ENCODE data around the gene AQP12B. TPM values are rescaled to one million over a fixed set of nuclear protein-coding genes. Genes with fewer than 3 reads are reported as not detected.
A peak's percentile ranks its signal among the peaks of the same experiment; 100 is the strongest.
"Not testable (repeated sequence)": the region's sequence is repeated elsewhere in the genome, so short reads cannot be mapped to it uniquely, and the experiment has no call there.

AQP12B gene
- total and polyA plus RNA-seq, 9 donors: 0.24 to 1.7 (median 1.0) TPM; not detected in 1

- DNase-seq: no peak
- H3K9me3 ChIP-seq (replicated peaks; ENCODE audit: control insufficient read depth, low read depth, low read length): peaks cover 3% of the 10 kb centered on the region
- H3K27me3 ChIP-seq (ENCODE audit: control insufficient read depth, insufficient read depth, low read length): peaks cover 13% of the 10 kb centered on the region
- H3K4me1 ChIP-seq (ENCODE audit: control insufficient read depth, insufficient read depth, low read length): no peaks in the 10 kb centered on the region
- WGBS (ENCODE audit: insufficient coverage): no CpG with 5 or more reads among the region's 1 CpG
- no peaks in the 10 kb centered on the region for H3K36me3 ChIP-seq (ENCODE audit: control insufficient read depth, insufficient read depth, low read length)
- H3K27ac ChIP-seq (ENCODE audit: low read length): no peak overlapping the region
- H3K4me3 ChIP-seq (ENCODE audit: low read length): no peak overlapping the region
Measured at GRCh38 chr2:240664622-240665021, 18.1 kb downstream of the AQP12B start.

- DNase-seq: no peak
- no peaks in the 10 kb centered on the region for H3K4me1 ChIP-seq (ENCODE audit: control insufficient read depth, insufficient read depth, low read length)
Measured at GRCh38 chr2:240663546-240664190, 19.0 kb downstream of the AQP12B start.

GRCh38 chr2:240662681-240663080, 20.0 kb downstream of the AQP12B start:
- H3K9me3 ChIP-seq (replicated peaks; ENCODE audit: control insufficient read depth, low read depth, low read length): peaks cover 3% of the 10 kb centered on the region
- H3K27me3 ChIP-seq (ENCODE audit: control insufficient read depth, insufficient read depth, low read length): peaks cover 9% of the 10 kb centered on the region
- no peak for DNase-seq
- WGBS (ENCODE audit: insufficient coverage): 25% methylated on average over 1 of the region's 3 CpGs
- no peaks in the 10 kb centered on the region for H3K4me1 ChIP-seq (ENCODE audit: control insufficient read depth, insufficient read depth, low read length)
- H3K4me3 ChIP-seq (ENCODE audit: low read length): no peak overlapping the region
- no peaks in the 10 kb centered on the region for H3K36me3 ChIP-seq (ENCODE audit: control insufficient read depth, insufficient read depth, low read length)
- H3K27ac ChIP-seq (ENCODE audit: low read length): no peak overlapping the region

More at GRCh38 chr2:240663546-240664190, 19.0 kb downstream of the AQP12B start:
- H3K36me3 ChIP-seq (ENCODE audit: control insufficient read depth, insufficient read depth, low read length): no peaks in the 10 kb centered on the region
- no peak overlapping the region for H3K27ac ChIP-seq (ENCODE audit: low read length)
- WGBS (ENCODE audit: insufficient coverage): 66% methylated on average over 3 of the region's 6 CpGs
- H3K27me3 ChIP-seq (ENCODE audit: control insufficient read depth, insufficient read depth, low read length): peaks cover 9% of the 10 kb centered on the region
- H3K9me3 ChIP-seq (replicated peaks; ENCODE audit: control insufficient read depth, low read depth, low read length): peaks cover 3% of the 10 kb centered on the region
- no peak overlapping the region for H3K4me3 ChIP-seq (ENCODE audit: low read length)

- H3K36me3 ChIP-seq (ENCODE audit: control insufficient read depth, insufficient read depth, low read length); H3K4me1 ChIP-seq (ENCODE audit: control insufficient read depth, insufficient read depth, low read length); H3K27ac ChIP-seq (ENCODE audit: low read length); H3K4me3 ChIP-seq (ENCODE audit: low read length); H3K9me3 ChIP-seq (replicated peaks; ENCODE audit: control insufficient read depth, low read depth, low read length); DNase-seq: not testable (repeated sequence)
- no CpG with 5 or more reads among the region's 7 CpGs for WGBS (ENCODE audit: insufficient coverage)
- H3K27me3 ChIP-seq (ENCODE audit: control insufficient read depth, insufficient read depth, low read length): peaks cover 21% of the 10 kb centered on the region
Measured at GRCh38 chr2:240659883-240660282, 22.8 kb downstream of the AQP12B start.

GRCh38 chr2:240655931-240656886, 26.5 kb downstream of the AQP12B start:
- WGBS (ENCODE audit: insufficient coverage): 52% methylated on average over 2 of the region's 10 CpGs
- DNase-seq: peak; percentile 25
- H3K36me3 ChIP-seq (ENCODE audit: control insufficient read depth, insufficient read depth, low read length): no peaks in the 10 kb centered on the region
- no peak overlapping the region for H3K4me3 ChIP-seq (ENCODE audit: low read length)
- H3K27ac ChIP-seq (ENCODE audit: low read length): no peak overlapping the region
- peaks cover 2% of the 10 kb centered on the region for H3K9me3 ChIP-seq (replicated peaks; ENCODE audit: control insufficient read depth, low read depth, low read length)
- peaks cover 23% of the 10 kb centered on the region for H3K27me3 ChIP-seq (ENCODE audit: control insufficient read depth, insufficient read depth, low read length)
- H3K4me1 ChIP-seq (ENCODE audit: control insufficient read depth, insufficient read depth, low read length): no peaks in the 10 kb centered on the region

GRCh38 chr2:240651185-240651584, 31.5 kb downstream of the AQP12B start:
- Histone ChIP-seq H3K4me3 (ENCODE audit: low read length) (no peak overlapping the region), H3K27ac (ENCODE audit: low read length) (no peak overlapping the region), H3K9me3 (replicated peaks; ENCODE audit: control insufficient read depth, low read depth, low read length) (peaks cover 2% of the 10 kb centered on the region), H3K4me1 (ENCODE audit: control insufficient read depth, insufficient read depth, low read length) (peaks cover 4% of the 10 kb centered on the region), H3K36me3 (ENCODE audit: control insufficient read depth, insufficient read depth, low read length) (no peaks in the 10 kb centered on the region), H3K27me3 (ENCODE audit: control insufficient read depth, insufficient read depth, low read length) (peaks cover 55% of the 10 kb centered on the region)
- WGBS (ENCODE audit: insufficient coverage): 53% methylated on average over 2 of the region's 3 CpGs
- no peak for DNase-seq

GRCh38 chr2:240650254-240650965, 32.3 kb downstream of the AQP12B start:
- 96% methylated on average over 10 of the region's 13 CpGs for WGBS (ENCODE audit: insufficient coverage)
- H3K4me1 ChIP-seq (ENCODE audit: control insufficient read depth, insufficient read depth, low read length): peaks cover 4% of the 10 kb centered on the region
- H3K36me3 ChIP-seq (ENCODE audit: control insufficient read depth, insufficient read depth, low read length): no peaks in the 10 kb centered on the region
- peaks cover 60% of the 10 kb centered on the region for H3K27me3 ChIP-seq (ENCODE audit: control insufficient read depth, insufficient read depth, low read length)
- no peak overlapping the region for H3K4me3 ChIP-seq (ENCODE audit: low read length)
- peaks cover 2% of the 10 kb centered on the region for H3K9me3 ChIP-seq (replicated peaks; ENCODE audit: control insufficient read depth, low read depth, low read length)
- H3K27ac ChIP-seq (ENCODE audit: low read length): no peak overlapping the region
- DNase-seq: no peak

GRCh38 chr2:240649331-240649730, 33.4 kb downstream of the AQP12B start:
- Histone ChIP-seq H3K4me3 (ENCODE audit: low read length) (no peak overlapping the region), H3K27ac (ENCODE audit: low read length) (no peak overlapping the region), H3K27me3 (ENCODE audit: control insufficient read depth, insufficient read depth, low read length) (peaks cover 63% of the 10 kb centered on the region), H3K36me3 (ENCODE audit: control insufficient read depth, insufficient read depth, low read length) (no peaks in the 10 kb centered on the region), H3K4me1 (ENCODE audit: control insufficient read depth, insufficient read depth, low read length) (peaks cover 5% of the 10 kb centered on the region), H3K9me3 (replicated peaks; ENCODE audit: control insufficient read depth, low read depth, low read length) (peaks cover 2% of the 10 kb centered on the region)
- 75% methylated on average over 4 of the region's 7 CpGs for WGBS (ENCODE audit: insufficient coverage)
- DNase-seq: no peak

GRCh38 chr2:240648650-240649275, 33.9 kb downstream of the AQP12B start:
- no peak overlapping the region for H3K4me3 ChIP-seq (ENCODE audit: low read length)
- DNase-seq: peak; percentile 15
- H3K4me1 ChIP-seq (ENCODE audit: control insufficient read depth, insufficient read depth, low read length): peaks cover 8% of the 10 kb centered on the region
- H3K27ac ChIP-seq (ENCODE audit: low read length): no peak overlapping the region
- no peaks in the 10 kb centered on the region for H3K36me3 ChIP-seq (ENCODE audit: control insufficient read depth, insufficient read depth, low read length)
- peaks cover 63% of the 10 kb centered on the region for H3K27me3 ChIP-seq (ENCODE audit: control insufficient read depth, insufficient read depth, low read length)
- peaks cover 2% of the 10 kb centered on the region for H3K9me3 ChIP-seq (replicated peaks; ENCODE audit: control insufficient read depth, low read depth, low read length)
- 20% methylated on average over 10 of the region's 19 CpGs for WGBS (ENCODE audit: insufficient coverage)

Measured in muscle of leg (tissue), 11 donors.